ENCODE results near the gene SYNE4.

SYNE4 gene

GRCh38 chr19:35955881-35956634 is 52.6 kb downstream of the SYNE4 start (continued):
- no peak for TF ChIP-seq YY2 (tag by site-specific recombination; IDR thresholded peaks at IDR 0.05)
- TF ChIP-seq RBAK (tag by site-specific recombination; IDR thresholded peaks at IDR 0.05), result no peak
- TF ChIP-seq ZNF114 (tag by site-specific recombination; IDR thresholded peaks at IDR 0.05), result no peak
- TF ChIP-seq ZNF600 (tag by site-specific recombination; IDR thresholded peaks at IDR 0.05), result no peak
- no peak for TF ChIP-seq GLIS1 (tag by site-specific recombination; IDR thresholded peaks at IDR 0.05)
- TF ChIP-seq, protein P1, sequence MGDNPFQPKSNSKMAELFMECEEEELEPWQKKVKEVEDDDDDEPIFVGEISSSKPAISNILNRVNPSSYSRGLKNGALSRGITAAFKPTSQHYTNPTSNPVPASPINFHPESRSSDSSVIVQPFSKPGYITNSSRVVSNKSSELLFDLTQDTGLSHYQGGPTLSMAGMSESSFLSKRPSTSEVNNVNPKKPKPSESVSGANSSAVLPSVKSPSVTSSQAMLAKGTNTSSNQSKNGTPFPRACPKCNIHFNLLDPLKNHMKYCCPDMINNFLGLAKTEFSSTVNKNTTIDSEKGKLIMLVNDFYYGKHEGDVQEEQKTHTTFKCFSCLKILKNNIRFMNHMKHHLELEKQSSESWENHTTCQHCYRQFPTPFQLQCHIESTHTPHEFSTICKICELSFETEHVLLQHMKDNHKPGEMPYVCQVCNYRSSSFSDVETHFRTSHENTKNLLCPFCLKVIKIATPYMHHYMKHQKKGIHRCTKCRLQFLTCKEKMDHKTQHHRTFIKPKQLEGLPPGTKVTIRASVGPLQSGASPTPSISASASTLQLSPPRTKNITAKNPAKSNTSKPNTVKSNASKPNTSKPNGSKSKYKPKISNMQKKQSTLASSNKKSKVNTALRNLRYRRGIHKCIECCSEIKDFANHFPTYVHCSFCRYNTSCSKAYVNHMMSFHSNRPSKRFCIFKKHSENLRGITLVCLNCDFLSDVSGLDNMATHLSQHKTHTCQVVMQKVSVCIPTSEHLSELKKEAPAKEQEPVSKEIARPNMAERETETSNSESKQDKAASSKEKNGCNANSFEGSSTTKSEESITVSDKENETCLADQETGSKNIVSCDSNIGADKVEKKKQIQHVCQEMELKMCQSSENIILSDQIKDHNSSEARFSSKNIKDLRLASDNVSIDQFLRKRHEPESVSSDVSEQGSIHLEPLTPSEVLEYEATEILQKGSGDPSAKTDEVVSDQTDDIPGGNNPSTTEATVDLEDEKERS (tag by site-specific recombination; IDR thresholded peaks at IDR 0.05), result peak; percentile 83
- TF ChIP-seq PRDM6 (tag by site-specific recombination; IDR thresholded peaks at IDR 0.05), result no peak

All from HEK293 (cell line).